Femur (tissue), 1 donor: ENCODE results near the gene ENTHD1.
"Not testable (repeated sequence)": the region's sequence is repeated elsewhere in the genome, so short reads cannot be mapped to it uniquely, and the experiment has no call there.

ENCODE experiments used
- DNase-seq: peaks from one replicate; pipeline ENCODE4 v3.0.0-alpha.2; 2017

ENTHD1 gene

GRCh38 chr22:39896313-39896996, 2.9 kb upstream of the ENTHD1 start:
- no peak for DNase-seq

GRCh38 chr22:39895682-39896081, 2.1 kb upstream of the ENTHD1 start:
- DNase-seq, result no peak

- no peak for DNase-seq
These were observed 1.1 kb upstream of the ENTHD1 start for GRCh38 chr22:39894554-39895092.

GRCh38 chr22:39889924-39890323, 3.6 kb downstream of the ENTHD1 start:
- DNase-seq, result not testable (repeated sequence)

DNA sequence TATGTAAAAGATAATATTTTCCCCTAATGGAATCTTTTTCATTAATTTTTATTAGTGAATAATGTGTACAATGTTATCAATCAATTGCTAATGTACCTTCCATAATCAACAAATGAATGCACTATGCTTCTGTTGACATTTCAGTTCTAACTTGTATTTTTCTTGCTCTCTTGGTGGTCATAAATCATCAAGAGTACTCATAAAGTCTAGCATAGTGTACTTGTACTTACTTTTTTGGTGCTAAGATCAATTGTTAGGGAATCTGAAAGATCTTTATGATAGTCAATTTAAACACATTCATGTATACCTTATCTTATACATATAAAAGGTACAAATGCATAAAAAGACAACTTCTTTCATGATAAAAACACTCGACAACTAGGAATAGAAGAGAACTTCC, 10.5 kb downstream of the ENTHD1 start:
- DNase-seq, result no peak

GRCh38 chr22:39880722-39881121, 12.8 kb downstream of the ENTHD1 start:
- DNase-seq, result no peak

DNA sequence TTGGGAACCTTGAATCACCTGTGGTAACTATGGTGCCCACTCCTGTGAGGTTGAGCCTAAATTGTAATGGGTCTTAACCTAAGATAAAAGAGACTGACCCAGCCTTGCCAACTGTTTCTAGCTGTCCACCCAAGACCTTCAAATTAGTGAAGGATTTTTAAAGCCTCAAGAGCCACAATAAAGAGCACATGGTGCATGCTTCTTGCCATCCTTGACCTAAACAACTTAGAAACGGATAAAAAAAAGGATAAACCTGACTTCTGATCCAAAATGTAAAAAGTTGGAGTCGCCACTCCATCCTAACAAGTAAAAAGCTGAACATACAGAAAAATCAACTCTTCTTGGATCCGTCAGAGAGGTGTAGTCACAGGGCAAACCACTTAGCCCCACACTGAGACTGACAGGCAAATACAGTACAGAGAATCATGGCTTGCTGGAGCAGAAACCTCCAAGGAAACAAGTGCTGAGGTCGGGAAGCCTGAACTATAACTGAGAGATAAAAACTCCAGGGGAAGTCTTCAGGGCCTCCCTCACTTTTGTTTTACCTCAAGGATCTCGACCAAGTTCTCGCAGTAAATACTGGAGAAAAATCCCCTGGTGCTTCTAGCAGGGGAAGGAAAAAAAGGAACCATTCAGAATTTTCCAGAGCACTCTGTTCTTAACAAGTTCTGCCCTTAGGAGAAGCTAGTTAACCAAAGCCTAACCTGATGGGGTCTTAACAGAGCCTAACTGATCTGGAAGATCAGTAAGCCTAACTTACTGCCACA, 16.3 kb downstream of the ENTHD1 start:
- DNase-seq, result no peak

GRCh38 chr22:39875176-39875885, 18.2 kb downstream of the ENTHD1 start:
- DNase-seq, result not testable (repeated sequence)

DNA sequence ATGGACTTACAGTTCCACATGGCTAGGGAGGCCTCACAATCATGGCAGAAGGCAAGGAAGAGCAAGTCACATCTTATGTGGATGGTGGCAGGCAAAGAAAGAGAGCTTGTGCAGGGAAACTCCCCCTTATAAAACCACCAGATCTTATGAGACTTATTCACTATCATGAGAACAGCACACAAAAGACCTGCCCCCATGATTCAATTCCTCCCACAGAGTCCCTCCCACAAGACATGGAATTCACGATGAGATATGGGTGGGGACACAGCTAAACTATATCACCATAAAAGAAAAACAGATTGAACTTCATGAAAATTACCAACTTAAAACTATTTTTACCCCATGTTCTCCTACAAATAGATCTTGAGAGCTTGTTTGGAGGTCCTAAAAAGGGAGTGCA, 19.6 kb downstream of the ENTHD1 start:
- no peak for DNase-seq

DNA sequence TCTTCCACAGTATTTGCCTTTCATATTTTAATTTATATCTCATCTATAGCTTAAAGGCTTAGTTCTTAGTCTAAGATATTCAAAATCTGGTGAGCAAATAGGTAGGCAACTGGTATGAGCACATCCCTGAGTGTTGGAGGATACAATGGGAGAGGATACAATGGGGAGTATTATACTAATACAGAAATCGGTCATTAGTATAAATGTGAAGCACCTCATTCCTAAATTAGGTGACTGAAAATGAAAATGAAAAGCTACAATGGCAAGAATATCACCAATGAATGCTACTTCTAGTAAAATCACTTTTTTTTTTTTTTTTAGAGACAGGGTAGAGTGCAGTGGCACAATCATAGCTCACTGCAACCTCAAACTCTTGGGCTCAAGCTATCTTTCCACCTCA, 21.0 kb downstream of the ENTHD1 start:
- no peak for DNase-seq

GRCh38 chr22:39871008-39871798, 22.4 kb downstream of the ENTHD1 start:
- DNase-seq, result no peak

DNA sequence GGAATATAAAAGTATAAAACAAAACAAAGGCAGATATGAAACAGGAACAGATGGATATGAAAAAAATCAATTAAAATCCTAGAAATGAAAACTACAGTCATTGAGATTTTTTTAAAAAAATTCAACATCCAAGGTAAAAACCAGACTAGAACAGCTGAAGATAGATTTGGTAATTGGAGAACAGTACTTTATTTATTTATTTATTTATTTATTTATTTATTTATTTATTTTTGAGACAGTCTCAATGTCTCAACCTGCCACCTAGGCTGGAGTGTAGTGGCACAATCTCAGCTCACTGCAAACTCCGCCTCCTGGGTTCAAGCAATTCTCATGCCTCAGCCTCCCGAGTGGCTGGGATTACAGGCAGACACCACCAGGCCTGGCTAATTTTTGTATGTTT, 23.8 kb downstream of the ENTHD1 start:
- not testable (repeated sequence) for DNase-seq

- no peak for DNase-seq
These were observed 24.8 kb downstream of the ENTHD1 start for GRCh38 chr22:39868741-39869140.

GRCh38 chr22:39859903-39860588, 33.5 kb downstream of the ENTHD1 start:
- no peak for DNase-seq

DNA sequence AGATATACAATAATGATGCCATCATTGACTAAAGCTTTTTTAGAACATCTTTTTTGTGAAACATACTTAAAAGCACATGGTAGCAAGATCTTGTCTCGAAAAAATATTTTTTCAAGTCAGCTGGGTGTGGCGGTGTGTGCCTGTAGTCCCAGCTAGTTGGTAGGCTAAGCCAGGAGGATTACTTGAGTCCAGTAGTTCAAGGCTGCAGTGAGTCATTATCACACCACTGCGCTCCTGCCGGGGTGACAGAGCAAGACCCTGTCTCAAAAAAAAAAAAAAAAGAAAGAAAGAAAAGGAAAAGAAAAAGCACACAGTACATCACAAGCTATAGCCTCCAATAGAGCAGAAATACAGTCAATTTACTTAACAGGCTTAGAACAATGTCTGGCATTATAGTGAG, 37.0 kb downstream of the ENTHD1 start:
- DNase-seq, result no peak

- no peak for DNase-seq
These were observed 40.8 kb downstream of the ENTHD1 start for GRCh38 chr22:39852799-39853198.

DNA sequence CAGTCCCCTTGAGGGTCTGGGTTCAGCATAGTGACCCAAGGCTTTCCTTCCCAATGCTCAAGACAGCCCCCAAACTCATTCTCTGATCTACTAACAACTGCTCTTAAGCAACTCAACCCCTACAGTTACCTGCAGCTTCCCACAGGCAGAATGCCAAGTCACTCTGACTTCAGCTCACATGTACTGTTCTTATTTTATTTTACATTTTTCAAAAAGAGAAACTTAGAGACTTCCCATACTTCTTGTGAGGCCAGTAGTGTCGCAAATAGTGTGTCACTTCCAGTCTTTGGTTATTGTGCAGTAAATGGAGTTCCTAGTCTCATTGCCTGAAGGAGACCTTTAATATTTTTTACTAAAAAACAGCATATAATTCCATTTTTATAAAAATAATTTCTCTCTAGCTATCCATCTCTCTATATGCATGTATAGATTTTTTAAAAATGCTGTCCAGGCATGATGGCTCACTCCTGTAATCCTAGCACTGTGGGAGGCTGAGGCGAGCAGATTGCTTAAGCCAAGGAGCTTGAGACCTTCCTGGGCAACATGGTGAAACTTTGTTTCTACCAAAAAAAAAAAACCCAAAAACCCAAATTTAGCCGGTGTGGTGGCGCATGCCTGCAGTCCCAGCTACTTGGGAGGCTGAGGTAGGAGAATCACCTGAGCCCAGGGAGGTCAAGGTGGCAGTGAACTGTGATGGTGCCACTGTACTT, 41.8 kb downstream of the ENTHD1 start:
- DNase-seq, result no peak

DNA sequence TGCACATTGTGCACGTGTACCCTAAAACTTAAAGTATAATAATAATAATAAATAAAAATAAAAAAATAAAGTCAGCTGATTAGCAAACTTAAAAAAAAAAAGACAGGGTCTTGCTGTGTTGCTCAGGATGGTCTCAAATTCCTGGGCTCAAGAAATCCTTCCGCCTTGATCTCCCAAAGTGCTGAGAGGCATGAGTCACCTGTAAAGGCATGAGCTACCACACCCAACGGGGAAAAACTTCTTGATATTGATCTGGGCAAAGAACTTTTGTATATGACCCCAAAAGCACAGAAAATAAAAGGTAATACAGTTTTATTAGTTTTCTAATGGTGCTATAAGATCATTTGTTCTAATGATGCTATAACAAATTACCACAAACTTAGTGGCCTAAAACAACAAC, 46.1 kb downstream of the ENTHD1 start:
- DNase-seq, result no peak

DNA sequence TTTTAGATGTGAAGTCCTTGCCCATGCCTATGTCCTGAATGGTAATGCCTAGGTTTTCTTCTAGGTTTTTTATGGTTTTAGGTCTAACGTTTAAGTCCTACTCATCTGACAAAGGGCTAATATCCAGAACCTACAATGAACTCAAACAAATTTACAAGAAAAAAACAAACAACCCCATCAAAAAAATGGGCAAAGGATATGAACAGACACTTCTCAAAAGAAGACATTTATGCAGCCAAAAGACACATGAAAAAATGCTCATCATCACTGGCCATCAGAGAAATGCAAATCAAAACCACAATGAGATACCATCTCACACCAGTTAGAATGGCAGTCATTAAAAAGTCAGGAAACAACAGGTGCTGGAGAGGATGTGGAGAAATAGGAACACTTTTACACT, 47.0 kb downstream of the ENTHD1 start:
- not testable (repeated sequence) for DNase-seq

GRCh38 chr22:39845529-39845928, 48.0 kb downstream of the ENTHD1 start:
- no peak for DNase-seq

DNA sequence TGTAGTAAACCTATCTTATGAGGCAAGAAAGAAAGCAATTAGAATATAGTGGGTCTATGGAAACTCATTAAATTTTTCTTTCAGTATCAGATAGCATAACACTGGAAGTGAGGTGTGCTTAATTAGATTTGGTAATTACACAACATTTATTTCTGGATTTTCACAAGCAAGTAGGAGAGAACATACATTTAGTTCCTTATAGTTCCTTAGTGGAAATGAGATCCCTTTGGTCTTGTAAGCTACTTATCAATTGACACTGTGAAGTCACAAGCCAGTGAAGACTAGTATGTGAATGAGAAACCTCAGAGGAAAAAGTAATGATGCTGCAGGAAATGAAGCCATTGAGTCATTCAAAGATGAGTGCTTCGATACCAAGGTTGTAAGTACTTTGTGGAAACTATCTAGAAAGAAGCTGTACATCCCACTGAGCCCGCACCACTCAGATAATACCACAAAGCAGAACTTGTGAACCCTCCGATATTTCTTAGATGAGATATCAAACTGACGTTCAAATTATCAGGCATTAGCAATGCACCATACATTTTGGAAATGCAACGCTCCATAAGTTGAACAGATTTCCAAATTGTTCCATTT, 53.5 kb downstream of the ENTHD1 start:
- DNase-seq, result no peak
